IMR-90 (cell line): ENCODE results near the gene IFT81. TPM values are rescaled to one million over a fixed set of nuclear protein-coding genes. Genes with fewer than 3 reads are reported as not detected.

ENCODE experiments used
- ATAC-seq: fragments of 200-7000 bp; cut with Tn5 transposase; 2 replicates; pipeline ENCODE4 v1.9.1; 2020; ENCODE audit warnings: low read depth, mild to moderate bottlenecking, moderate library complexity
- BruUV-seq: library from RNA; stranded (reverse); fragments of 400-500 nt; replicated peaks from 2 replicates; lab custom pipeline; 2021; lab: Mats Ljungman, UMichigan
- CTCF ChIA-PET: fragments of 300-600 bp; formaldehyde crosslinking; extraction: SDS; loops from one replicate; lab custom pipeline; 2021; ENCODE audit warnings: antibody characterized with exemption; lab: Yijun Ruan, JAX
- POLR2A ChIA-PET: fragments of 300-600 bp; sonication (Branson Sonifier 250); formaldehyde crosslinking; loops from one replicate; lab custom pipeline; 2022; ENCODE audit warnings: antibody characterized with exemption; ENCODE audit not compliant: unreplicated experiment; lab: Charles Lee
- DNase-seq: peaks from one replicate; pipeline ENCODE4 v3.0.0; 2013
- H2AFZ ChIP-seq: replicated peaks from 2 replicates; pipeline ENCODE3; 2013; ENCODE audit warnings: low read length, mild to moderate bottlenecking; ENCODE audit not compliant: poor library complexity
- H2AK5ac ChIP-seq: 2 replicates; pipeline ENCODE4 v1.6.1; 2013; ENCODE audit warnings: low read depth, low read length, inconsistent platforms
- H2AK9ac ChIP-seq: replicated peaks from 2 replicates; pipeline ENCODE3; 2013; ENCODE audit warnings: mild to moderate bottlenecking, low read depth, low read length, moderate library complexity; ENCODE audit not compliant: poor library complexity
- H2BK120ac ChIP-seq: 2 replicates; pipeline ENCODE4 v1.6.1; 2013; ENCODE audit warnings: low read depth, low read length, inconsistent platforms
- H2BK15ac ChIP-seq: 3 replicates; pipeline ENCODE4 v1.6.1; 2013; ENCODE audit warnings: low read depth, low read length, inconsistent platforms
- H2BK20ac ChIP-seq: 2 replicates; pipeline ENCODE4 v1.6.1; 2013; ENCODE audit warnings: low read depth, mild to moderate bottlenecking, inconsistent platforms, low read length, moderate library complexity
- H2BK5ac ChIP-seq: 2 replicates; pipeline ENCODE4 v1.6.1; 2013; ENCODE audit warnings: mild to moderate bottlenecking, low read depth, low read length, inconsistent platforms; ENCODE audit not compliant: poor library complexity, severe bottlenecking
- H3K14ac ChIP-seq: replicated peaks from 2 replicates; pipeline ENCODE4 v1.6.1; 2013; ENCODE audit warnings: low read depth, low read length, inconsistent platforms
- H3K18ac ChIP-seq: 2 replicates; pipeline ENCODE4 v1.6.1; 2013; ENCODE audit warnings: low read depth, low read length, control low read depth
- H3K23ac ChIP-seq: 2 replicates; pipeline ENCODE4 v1.6.1; 2013; ENCODE audit warnings: low read depth, low read length, inconsistent platforms
- H3K27ac ChIP-seq: 2 replicates; pipeline ENCODE4 v1.5.1; 2013; ENCODE audit warnings: mild to moderate bottlenecking, control low read depth, low read length; ENCODE audit not compliant: insufficient read depth
- H3K27me3 ChIP-seq: 2 replicates; pipeline ENCODE4 v1.6.1; 2013; ENCODE audit warnings: low read length; ENCODE audit not compliant: control insufficient read depth, insufficient read depth
- H3K36me3 ChIP-seq: 2 replicates; pipeline ENCODE4 v1.6.1; 2013; ENCODE audit warnings: low read length, mixed read lengths; ENCODE audit not compliant: control insufficient read depth, insufficient read depth
- H3K4ac ChIP-seq: 2 replicates; pipeline ENCODE4 v1.6.1; 2013; ENCODE audit warnings: low read depth, low read length, inconsistent platforms
- H3K4me1 ChIP-seq: 2 replicates; pipeline ENCODE4 v1.6.1; 2013; ENCODE audit warnings: low read length, mixed read lengths; ENCODE audit not compliant: control insufficient read depth, insufficient read depth
- H3K4me2 ChIP-seq: 2 replicates; pipeline ENCODE4 v1.6.1; 2013; ENCODE audit warnings: low read depth, mild to moderate bottlenecking, control low read depth, low read length, moderate library complexity
- H3K4me3 ChIP-seq: 2 replicates; pipeline ENCODE4 v1.5.1; 2013; ENCODE audit warnings: low read depth, mild to moderate bottlenecking, control low read depth, low read length, moderate library complexity; ENCODE audit not compliant: insufficient read depth
- H3K56ac ChIP-seq: 2 replicates; pipeline ENCODE4 v1.6.1; 2013; ENCODE audit warnings: low read length, inconsistent platforms; ENCODE audit not compliant: insufficient read depth; ENCODE audit errors: extremely low read depth
- H3K79me1 ChIP-seq, 2 experiments: 2 replicates each; pipeline ENCODE4 v1.6.1; 2013; ENCODE audit warnings: low read length in 2 of 2, inconsistent platforms in 1 of 2, low read depth in 1 of 2
- H3K9ac ChIP-seq: 2 replicates; pipeline ENCODE4 v1.6.1; 2013; ENCODE audit warnings: low read depth, low read length, control low read depth
- H3K9me1 ChIP-seq: 2 replicates; pipeline ENCODE4 v1.6.1; 2013; ENCODE audit warnings: low read length, inconsistent platforms; ENCODE audit not compliant: insufficient read depth
- H3K9me3 ChIP-seq: 2 replicates; pipeline ENCODE4 v1.6.1; 2013; ENCODE audit warnings: low read length; ENCODE audit not compliant: control insufficient read depth, insufficient read depth
- H4K20me1 ChIP-seq: 2 replicates; pipeline ENCODE4 v1.6.1; 2013; ENCODE audit warnings: low read length, inconsistent platforms; ENCODE audit not compliant: insufficient read depth
- H4K5ac ChIP-seq: 2 replicates; pipeline ENCODE4 v1.6.1; 2013; ENCODE audit warnings: mild to moderate bottlenecking, low read depth, low read length, control low read depth
- H4K8ac ChIP-seq, 2 experiments: 2 replicates each; pipeline ENCODE4 v1.6.1; 2013; ENCODE audit warnings: low read depth in 2 of 2, low read length in 2 of 2, control low read depth in 1 of 2, inconsistent platforms in 1 of 2
- H4K91ac ChIP-seq: 2 replicates; pipeline ENCODE4 v1.6.1; 2013; ENCODE audit warnings: low read depth, low read length, inconsistent platforms; ENCODE audit not compliant: insufficient read depth
- CEBPB ChIP-seq: IDR thresholded peaks from 2 replicates; pipeline ENCODE4 v1.6.1; 2012; ENCODE audit warnings: low read depth, low read length, improper control_type of control experiment
- CHD1 ChIP-seq: IDR thresholded peaks from 2 replicates; pipeline ENCODE4 v1.6.1; 2012; ENCODE audit warnings: low read depth, low read length, improper control_type of control experiment
- MAZ ChIP-seq: IDR thresholded peaks from 2 replicates; pipeline ENCODE4 v1.6.1; 2012; ENCODE audit warnings: low read depth, mild to moderate bottlenecking, low read length, improper control_type of control experiment, moderate library complexity, borderline replicate concordance
- POLR2A ChIP-seq: IDR thresholded peaks from 2 replicates; pipeline ENCODE4 v1.6.1; 2012; ENCODE audit warnings: mild to moderate bottlenecking, low read depth, low read length
- RAD21 ChIP-seq: IDR thresholded peaks from 2 replicates; pipeline ENCODE4 v1.6.1; 2012; ENCODE audit warnings: low read length, improper control_type of control experiment
- RCOR1 ChIP-seq: IDR thresholded peaks from 2 replicates; pipeline ENCODE4 v1.6.1; 2012; ENCODE audit warnings: mild to moderate bottlenecking, low read length, improper control_type of control experiment; ENCODE audit not compliant: insufficient replicate concordance
- WGBS, 2 experiments: methylation state at CpG; one replicate each; pipeline versions ENCODE4 v1.1.5 to v1.1.7; 2013; ENCODE audit warnings: missing lambda C conversion rate in 2 of 2; ENCODE audit not compliant: insufficient read length in 1 of 2; ENCODE audit errors: extremely low coverage in 2 of 2; 5-methylcytosine and 5-hydroxymethylcytosine counted together
- dilution Hi-C: fragments of 300-500 bp; cut with HindIII; formaldehyde crosslinking; loops from one replicate; pipeline ENCODE4 v1.14.3; 2018; ENCODE audit warnings: low sequenced_read_pairs; ENCODE audit not compliant: unreplicated experiment
- in situ Hi-C: fragments of 300-500 bp; cut with MboI; formaldehyde crosslinking; loops from 3 replicates; pipeline ENCODE4 v1.14.3; 2019; ENCODE audit warnings: low sequenced_read_pairs, inconsistent platforms, mixed read lengths
- intact Hi-C: fragments of 100-400 bp; cut with micrococcal nuclease; formaldehyde crosslinking; loops from 2 replicates; pipeline ENCODE4 v1.10.0; 2022
- polyA plus RNA-seq, 3 experiments: library from polyadenylated mRNA; depleted of rRNA; stranded (reverse); fragments of >200 nt; gene quantifications; 2 replicates each; pipeline ENCODE4 v1.2.3, GENCODE V29; 2012; ENCODE audit warnings: low replicate concordance in 1 of 3
- total RNA-seq: library from RNA; depleted of rRNA; stranded (reverse); fragments of >200 nt; gene quantifications from 2 replicates; pipeline ENCODE4 v1.2.3, GENCODE V29; 2012

Gene IFT81
- total and polyA plus RNA-seq, 2 of the 4 experiments (the other 2 are of a cell fraction) = 6.1 to 8.1 TPM

- H3K23ac ChIP-seq = no peak overlapping the region
- ChIA-PET CTCF (no interaction called here), POLR2A (no interaction called here)
- no peak for TF ChIP-seq RAD21
- TF ChIP-seq RCOR1 = no peak
- TF ChIP-seq CHD1 = no peak
- TF ChIP-seq MAZ = peak; percentile 22; the same call in 1 of the 2 replicates
- peak; percentile 92 for TF ChIP-seq CEBPB
- TF ChIP-seq POLR2A = no peak
- H4K8ac ChIP-seq = no peak overlapping the region
- H4K20me1 ChIP-seq = no peaks in the 10 kb centered on the region
- WGBS, 2 experiments = 92% methylated on average over 2 of the region's 17 CpGs; no CpG with 5 or more reads in 1 of the 2 experiments
- no peak overlapping the region for H2AK9ac ChIP-seq
- no peak overlapping the region for H2AFZ ChIP-seq
- intact Hi-C loops = no loop called here
- H3K36me3 ChIP-seq = no peaks in the 10 kb centered on the region
- H3K9ac ChIP-seq = no peak overlapping the region
- DNase-seq = peak; percentile 72
- no peaks in the 10 kb centered on the region for H3K27me3 ChIP-seq
- H3K4me1 ChIP-seq = peaks cover 14% of the 10 kb centered on the region
- H2AK5ac ChIP-seq = no peak overlapping the region
- H3K18ac ChIP-seq = no peak overlapping the region
- dilution Hi-C loops = no loop called here
- in situ Hi-C loops = no loop called here
- no peak overlapping the region for H2BK120ac ChIP-seq
- H3K56ac ChIP-seq = no peak overlapping the region
- no peaks in the 10 kb centered on the region for H3K9me3 ChIP-seq
- H3K9me1 ChIP-seq = peaks cover 6% of the 10 kb centered on the region
- no peak overlapping the region for H3K4me3 ChIP-seq
- H3K79me1 ChIP-seq = 0 out of 4 replicates have a peak, but pooled peaks cover 0 to 2% of the 10 kb centered on the region in 2 experiments
- no peak overlapping the region for H4K91ac ChIP-seq
- peak; percentile 63 for ATAC-seq
- peak overlapping the region; percentile 2; the same call in 1 of the 2 replicates for H3K4me2 ChIP-seq
- no peak overlapping the region for H2BK15ac ChIP-seq
- no peak overlapping the region for H2BK5ac ChIP-seq
- H4K5ac ChIP-seq = no peak overlapping the region
- no peak overlapping the region for H3K27ac ChIP-seq
- no peak overlapping the region for H2BK20ac ChIP-seq
- no peak overlapping the region for H3K14ac ChIP-seq
- BruUV-seq = no TSS peak
- no peak overlapping the region for H3K4ac ChIP-seq
These were observed 138.6 kb downstream of the IFT81 start for GRCh38 chr12:110262442-110263388.
